ENCODE results near the gene PRPS1. TPM values are rescaled to one million over a fixed set of nuclear protein-coding genes. Genes with fewer than 3 reads are reported as not detected.

Gene PRPS1
- total RNA-seq, 1 experiment from 2014 or later, result 87.3 TPM

DNA sequence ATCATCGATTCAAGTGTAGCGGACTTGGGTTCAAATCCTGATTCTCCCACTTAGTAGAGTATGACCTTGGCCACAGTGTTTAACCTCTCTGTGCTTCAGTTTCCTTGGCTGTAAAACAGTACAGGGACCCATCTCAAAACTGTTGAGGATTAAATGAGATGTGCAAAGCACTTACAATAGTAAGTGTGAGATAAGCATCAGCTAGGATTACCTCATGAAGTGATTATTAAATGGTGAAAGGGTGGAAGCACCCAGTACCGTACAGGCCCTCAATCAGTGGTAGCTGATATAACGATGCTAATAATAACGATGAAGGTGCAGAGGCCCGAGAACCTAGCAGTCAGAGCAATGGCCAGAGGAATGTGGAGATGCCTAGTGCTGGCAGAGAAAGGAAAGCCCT is 45.1 kb downstream of the PRPS1 start:
- Histone ChIP-seq H3K9me3 (ENCODE audit: low read depth, low read length, poor library complexity, severe bottlenecking) (no peaks in the 10 kb centered on the region), H3K27me3 (replicated peaks; ENCODE audit: insufficient read depth, low read depth, low read length, poor library complexity) (peaks cover 6% of the 10 kb centered on the region), H3K4me1 (ENCODE audit: insufficient read depth, low read length, poor library complexity, severe bottlenecking) (peaks cover 26% of the 10 kb centered on the region), H3K36me3 (ENCODE audit: insufficient read depth, low read length, poor library complexity, severe bottlenecking) (no peaks in the 10 kb centered on the region), H3K4me3 (ENCODE audit: low read depth, low read length, poor library complexity, severe bottlenecking) (no peak overlapping the region), H3K27ac (ENCODE audit: low read depth, low read length, poor library complexity, severe bottlenecking) (no peak overlapping the region)
- intact Hi-C loops (cut with micrococcal nuclease; ENCODE audit: unreplicated experiment), result no loop called here
- ChIA-PET CTCF (interaction anchor here (0.6 to 2.2 kb wide), 4 partner anchors 18 to 104 kb away, joined by 3 to 10 read pairs (median 4); partner anchors contain the start of gene NCBP2L), POLR2A (ENCODE audit: low non-redundant PET) (interaction anchor here (0.7 kb wide), 1 partner anchor 43 kb away, joined by 3 read pairs; no protein-coding TSS in a partner anchor)
- TF ChIP-seq CTCF (conservative IDR thresholded peaks at IDR 0.05; ENCODE audit: low read depth, low read length) (no peak), EZH2 (IDR thresholded peaks at IDR 0.05; ENCODE audit: borderline replicate concordance, low read depth, low read length, poor library complexity, severe bottlenecking) (no peak)
- no TSS peak for BruUV-seq (replicated peaks)
- no peak for DNase-seq (ENCODE audit: low spot score)

- Histone ChIP-seq H3K9me3 (ENCODE audit: low read depth, low read length, poor library complexity, severe bottlenecking) (no peaks in the 10 kb centered on the region), H3K27ac (ENCODE audit: low read depth, low read length, poor library complexity, severe bottlenecking) (no peak overlapping the region), H3K36me3 (ENCODE audit: insufficient read depth, low read length, poor library complexity, severe bottlenecking) (no peaks in the 10 kb centered on the region), H3K27me3 (replicated peaks; ENCODE audit: insufficient read depth, low read depth, low read length, poor library complexity) (peaks cover 6% of the 10 kb centered on the region), H3K4me3 (ENCODE audit: low read depth, low read length, poor library complexity, severe bottlenecking) (no peak overlapping the region), H3K4me1 (ENCODE audit: insufficient read depth, low read length, poor library complexity, severe bottlenecking) (peaks cover 26% of the 10 kb centered on the region)
- ChIA-PET CTCF (interaction anchor here (1.2 to 2.2 kb wide), 2 partner anchors 43 to 103 kb away, joined by 5 to 10 read pairs; partner anchors contain the start of gene NCBP2L), POLR2A (ENCODE audit: low non-redundant PET) (no interaction called here)
- no TSS peak for BruUV-seq (replicated peaks)
- peak; percentile 3 for DNase-seq (ENCODE audit: low spot score)
- TF ChIP-seq CTCF (conservative IDR thresholded peaks at IDR 0.05; ENCODE audit: low read depth, low read length) (no peak), EZH2 (IDR thresholded peaks at IDR 0.05; ENCODE audit: borderline replicate concordance, low read depth, low read length, poor library complexity, severe bottlenecking) (no peak)
- intact Hi-C loops (cut with micrococcal nuclease; ENCODE audit: unreplicated experiment), result no loop called here
Observed at GRCh38 chrX:107673933-107674479, 45.7 kb downstream of the PRPS1 start.

DNA sequence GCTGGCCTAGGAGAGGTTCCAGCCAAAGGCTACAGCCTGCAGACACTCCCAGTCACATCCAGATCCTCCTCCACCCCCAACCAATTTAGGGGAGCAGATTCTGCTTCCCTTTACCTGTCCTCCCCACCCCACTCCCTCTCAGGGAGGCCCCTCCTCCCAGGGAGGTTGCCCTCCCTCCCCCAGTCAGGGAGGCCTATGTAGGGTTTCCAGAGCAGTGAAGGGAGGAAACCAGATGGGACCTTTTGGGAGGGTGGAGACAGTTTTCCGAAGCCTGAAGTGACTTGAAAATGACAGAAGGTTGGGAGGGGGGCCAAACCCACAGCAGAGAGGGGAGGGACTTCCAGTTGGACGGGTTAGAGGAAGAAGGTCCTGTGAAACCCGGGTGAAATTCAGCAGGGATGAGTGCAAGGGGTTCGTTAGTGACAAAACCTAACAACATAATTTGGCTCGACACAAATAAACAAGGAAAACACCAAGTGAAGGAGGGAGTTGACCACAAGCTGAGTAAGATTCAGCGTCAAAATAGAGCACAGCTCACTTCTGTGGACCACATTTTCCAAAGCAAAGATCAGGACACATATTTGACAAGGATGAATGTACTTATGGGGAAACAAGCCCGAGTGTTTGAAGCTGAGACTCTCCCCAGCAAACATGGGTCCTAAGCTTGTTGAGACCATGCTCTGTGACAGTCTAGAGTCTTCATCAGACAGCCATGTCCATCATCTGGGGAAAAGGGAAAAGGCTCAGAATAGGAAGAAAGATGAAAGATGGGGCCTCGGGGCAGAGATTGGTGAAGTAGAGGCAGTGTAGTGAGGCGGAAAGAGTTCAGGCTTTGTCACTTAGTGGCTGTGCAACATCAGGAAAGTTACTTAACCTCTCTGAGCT is 46.4 kb downstream of the PRPS1 start:
- Histone ChIP-seq H3K4me1 (ENCODE audit: insufficient read depth, low read length, poor library complexity, severe bottlenecking) (peaks cover 26% of the 10 kb centered on the region), H3K4me3 (ENCODE audit: low read depth, low read length, poor library complexity, severe bottlenecking) (no peak overlapping the region), H3K36me3 (ENCODE audit: insufficient read depth, low read length, poor library complexity, severe bottlenecking) (no peaks in the 10 kb centered on the region), H3K27ac (ENCODE audit: low read depth, low read length, poor library complexity, severe bottlenecking) (no peak overlapping the region), H3K27me3 (replicated peaks; ENCODE audit: insufficient read depth, low read depth, low read length, poor library complexity) (peaks cover 6% of the 10 kb centered on the region), H3K9me3 (ENCODE audit: low read depth, low read length, poor library complexity, severe bottlenecking) (no peaks in the 10 kb centered on the region)
- no peak for DNase-seq (ENCODE audit: low spot score)
- POLR2A ChIA-PET (ENCODE audit: low non-redundant PET), result no interaction called here
- no peak for TF ChIP-seq EZH2 (IDR thresholded peaks at IDR 0.05; ENCODE audit: borderline replicate concordance, low read depth, low read length, poor library complexity, severe bottlenecking)
- TF ChIP-seq CTCF (conservative IDR thresholded peaks at IDR 0.05; ENCODE audit: low read depth, low read length), result no peak
- BruUV-seq (replicated peaks), result no TSS peak
- intact Hi-C loops (cut with micrococcal nuclease; ENCODE audit: unreplicated experiment), result loop anchor here (5.0 kb wide), 1 partner anchor 43 kb away; no protein-coding TSS in a partner anchor
- CTCF ChIA-PET, result interaction anchor here (2.2 kb wide), 1 partner anchor 102 kb away, joined by 10 read pairs; the partner anchor contains the start of gene NCBP2L

Data from A673 (cell line).